SK-N-SH treated with all-trans-retinoic acid at 6 μM for 48 hours (cell line): ENCODE results near the gene TNRC6B.

Source experiments
- ATAC-seq: fragments of 200-7000 bp; cut with Tn5 transposase; 3 replicates; pipeline ENCODE4 v1.9.1; 2020; ENCODE audit warnings: mild to moderate bottlenecking, moderate library complexity
- ARNTL ChIP-seq: fragments of 450-650 bp; formaldehyde crosslinking; IDR thresholded peaks from 2 replicates; pipeline ENCODE4 v1.5.0; 2020; ENCODE audit warnings: low read depth, mild to moderate bottlenecking, moderate library complexity, borderline replicate concordance
- BACH2 ChIP-seq: fragments of 250-450 bp; sonication (Bioruptor Pico); IDR thresholded peaks from 2 replicates; pipeline ENCODE4 v1.9.0; 2021; ENCODE audit warnings: mild to moderate bottlenecking, borderline replicate concordance
- CSRNP3 ChIP-seq: fragments of 250-450 bp; sonication (Bioruptor Pico); IDR thresholded peaks from 2 replicates; pipeline ENCODE4 v1.5.1; 2021; ENCODE audit warnings: mild to moderate bottlenecking, moderate library complexity
- ESRRG ChIP-seq: fragments of 250-450 bp; sonication (Bioruptor Pico); IDR thresholded peaks from 2 replicates; pipeline ENCODE4 v1.6.1; 2021; ENCODE audit warnings: mild to moderate bottlenecking
- GLIS3 ChIP-seq: fragments of 250-450 bp; sonication (Bioruptor Pico); IDR thresholded peaks from 2 replicates; pipeline ENCODE4 v1.5.0; 2020; ENCODE audit warnings: mild to moderate bottlenecking, moderate library complexity
- ISL1 ChIP-seq: fragments of 250-450 bp; sonication (Bioruptor Pico); IDR thresholded peaks from 2 replicates; pipeline ENCODE4 v2.1.2; 2022; ENCODE audit warnings: mild to moderate bottlenecking, moderate library complexity
- PATZ1 ChIP-seq: fragments of 250-450 bp; sonication (Bioruptor Pico); IDR thresholded peaks from 2 replicates; pipeline ENCODE4 v1.8.0; 2020; ENCODE audit warnings: mild to moderate bottlenecking, moderate library complexity, borderline replicate concordance
- POU6F1 ChIP-seq: fragments of 250-450 bp; sonication (Bioruptor Pico); IDR thresholded peaks from 2 replicates; pipeline ENCODE4 v1.8.0; 2021; ENCODE audit warnings: low read depth, mild to moderate bottlenecking, moderate library complexity, borderline replicate concordance
- PPARA ChIP-seq: fragments of 250-450 bp; sonication (Bioruptor Pico); IDR thresholded peaks from 2 replicates; pipeline ENCODE4 v1.5.0; 2020; ENCODE audit warnings: mild to moderate bottlenecking, borderline replicate concordance
- RARB ChIP-seq: fragments of 250-450 bp; sonication (Bioruptor Pico); IDR thresholded peaks from 2 replicates; pipeline ENCODE4 v1.8.0; 2021; ENCODE audit warnings: mild to moderate bottlenecking, moderate library complexity
- TCF4 ChIP-seq: fragments of 250-450 bp; sonication (Bioruptor Pico); IDR thresholded peaks from 2 replicates; pipeline ENCODE4 v1.8.0; 2021; ENCODE audit warnings: mild to moderate bottlenecking, moderate library complexity, borderline replicate concordance
- TOX ChIP-seq: fragments of 250-450 bp; sonication (Bioruptor Pico); IDR thresholded peaks from 2 replicates; pipeline ENCODE4 v1.8.0; 2021; ENCODE audit warnings: mild to moderate bottlenecking, moderate library complexity, borderline replicate concordance
- ZFP3 ChIP-seq: fragments of 250-450 bp; sonication (Bioruptor Pico); IDR thresholded peaks from 2 replicates; pipeline ENCODE4 v1.5.0; 2020; ENCODE audit warnings: mild to moderate bottlenecking, moderate library complexity
- ZNF565 ChIP-seq: fragments of 450-650 bp; formaldehyde crosslinking; conservative IDR thresholded peaks from 2 replicates; pipeline ENCODE4 v1.5.0; 2020; ENCODE audit warnings: low read depth, mild to moderate bottlenecking, moderate library complexity
- ZNF70 ChIP-seq: fragments of 450-650 bp; formaldehyde crosslinking; IDR thresholded peaks from 2 replicates; pipeline ENCODE4 v1.5.0; 2020; ENCODE audit warnings: mild to moderate bottlenecking, moderate library complexity
- ZNF8 ChIP-seq: fragments of 450-650 bp; formaldehyde crosslinking; IDR thresholded peaks from 2 replicates; pipeline ENCODE4 v1.5.0; 2020; ENCODE audit warnings: mild to moderate bottlenecking, moderate library complexity
- TF ChIP-seq, protein P1 (sequence below): fragments of 250-450 bp; sonication (Bioruptor Pico); IDR thresholded peaks from 2 replicates; pipeline ENCODE4 v1.5.1; 2020; ENCODE audit warnings: low read depth, mild to moderate bottlenecking, moderate library complexity
- TF ChIP-seq, protein P2 (sequence below): fragments of 250-450 bp; sonication (Bioruptor Pico); IDR thresholded peaks from 2 replicates; pipeline ENCODE4 v1.5.0; 2020; ENCODE audit warnings: mild to moderate bottlenecking, moderate library complexity

The TNRC6B gene

DNA sequence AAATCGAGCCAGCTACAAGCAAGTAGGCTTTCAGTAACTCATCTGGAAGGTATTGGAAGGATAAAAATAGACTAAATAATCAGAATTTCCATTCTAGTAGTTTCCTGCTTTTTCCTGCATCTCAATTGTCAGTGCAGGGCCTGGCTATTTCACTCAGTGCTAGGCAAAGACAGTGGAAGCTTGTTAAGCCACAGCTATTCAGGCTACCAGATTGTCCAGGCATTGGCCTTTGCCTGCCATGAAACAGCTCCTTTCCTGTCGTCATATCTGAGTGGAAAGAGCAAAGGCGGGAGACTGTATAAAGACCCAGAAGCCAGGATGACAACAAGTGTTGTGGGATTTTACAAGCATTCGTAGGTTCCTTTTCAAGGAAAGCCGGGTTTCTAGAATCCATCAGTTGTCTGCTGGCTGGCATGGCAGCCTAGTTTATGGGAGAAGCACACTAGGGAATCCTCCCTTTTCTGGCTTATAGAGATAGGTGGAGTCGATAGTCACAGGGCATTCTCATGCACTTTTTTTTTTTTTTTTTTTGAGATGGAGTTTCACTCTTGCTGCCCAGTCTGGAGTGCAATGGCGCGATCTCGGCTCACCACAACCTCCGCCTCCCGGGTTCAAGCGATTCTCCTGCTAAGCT is 2.0 kb upstream of the TNRC6B start:
- no peak for TF ChIP-seq RARB (CRISPR knock-in tag)
- no peak for TF ChIP-seq ZNF8
- TF ChIP-seq TOX (CRISPR knock-in tag), result no peak
- TF ChIP-seq PPARA, result no peak
- no peak for TF ChIP-seq TCF4
- no peak for TF ChIP-seq ZNF70 (CRISPR knock-in tag)
- TF ChIP-seq BACH2 (CRISPR knock-in tag), result no peak
- TF ChIP-seq ZNF565 (CRISPR knock-in tag), result no peak
- TF ChIP-seq CSRNP3 (CRISPR knock-in tag), result no peak
- TF ChIP-seq ARNTL (CRISPR knock-in tag), result no peak
- TF ChIP-seq, protein P1, sequence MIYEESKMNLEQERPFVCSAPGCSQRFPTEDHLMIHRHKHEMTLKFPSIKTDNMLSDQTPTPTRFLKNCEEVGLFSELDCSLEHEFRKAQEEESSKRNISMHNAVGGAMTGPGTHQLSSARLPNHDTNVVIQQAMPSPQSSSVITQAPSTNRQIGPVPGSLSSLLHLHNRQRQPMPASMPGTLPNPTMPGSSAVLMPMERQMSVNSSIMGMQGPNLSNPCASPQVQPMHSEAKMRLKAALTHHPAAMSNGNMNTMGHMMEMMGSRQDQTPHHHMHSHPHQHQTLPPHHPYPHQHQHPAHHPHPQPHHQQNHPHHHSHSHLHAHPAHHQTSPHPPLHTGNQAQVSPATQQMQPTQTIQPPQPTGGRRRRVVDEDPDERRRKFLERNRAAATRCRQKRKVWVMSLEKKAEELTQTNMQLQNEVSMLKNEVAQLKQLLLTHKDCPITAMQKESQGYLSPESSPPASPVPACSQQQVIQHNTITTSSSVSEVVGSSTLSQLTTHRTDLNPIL (CRISPR knock-in tag), result no peak
- TF ChIP-seq ESRRG, result no peak
- TF ChIP-seq ZFP3, result no peak
- no peak for TF ChIP-seq GLIS3 (CRISPR knock-in tag)
- TF ChIP-seq ISL1 (CRISPR knock-in tag), result no peak
- TF ChIP-seq POU6F1 (CRISPR knock-in tag), result no peak
- TF ChIP-seq PATZ1, result no peak
- TF ChIP-seq, protein P2, sequence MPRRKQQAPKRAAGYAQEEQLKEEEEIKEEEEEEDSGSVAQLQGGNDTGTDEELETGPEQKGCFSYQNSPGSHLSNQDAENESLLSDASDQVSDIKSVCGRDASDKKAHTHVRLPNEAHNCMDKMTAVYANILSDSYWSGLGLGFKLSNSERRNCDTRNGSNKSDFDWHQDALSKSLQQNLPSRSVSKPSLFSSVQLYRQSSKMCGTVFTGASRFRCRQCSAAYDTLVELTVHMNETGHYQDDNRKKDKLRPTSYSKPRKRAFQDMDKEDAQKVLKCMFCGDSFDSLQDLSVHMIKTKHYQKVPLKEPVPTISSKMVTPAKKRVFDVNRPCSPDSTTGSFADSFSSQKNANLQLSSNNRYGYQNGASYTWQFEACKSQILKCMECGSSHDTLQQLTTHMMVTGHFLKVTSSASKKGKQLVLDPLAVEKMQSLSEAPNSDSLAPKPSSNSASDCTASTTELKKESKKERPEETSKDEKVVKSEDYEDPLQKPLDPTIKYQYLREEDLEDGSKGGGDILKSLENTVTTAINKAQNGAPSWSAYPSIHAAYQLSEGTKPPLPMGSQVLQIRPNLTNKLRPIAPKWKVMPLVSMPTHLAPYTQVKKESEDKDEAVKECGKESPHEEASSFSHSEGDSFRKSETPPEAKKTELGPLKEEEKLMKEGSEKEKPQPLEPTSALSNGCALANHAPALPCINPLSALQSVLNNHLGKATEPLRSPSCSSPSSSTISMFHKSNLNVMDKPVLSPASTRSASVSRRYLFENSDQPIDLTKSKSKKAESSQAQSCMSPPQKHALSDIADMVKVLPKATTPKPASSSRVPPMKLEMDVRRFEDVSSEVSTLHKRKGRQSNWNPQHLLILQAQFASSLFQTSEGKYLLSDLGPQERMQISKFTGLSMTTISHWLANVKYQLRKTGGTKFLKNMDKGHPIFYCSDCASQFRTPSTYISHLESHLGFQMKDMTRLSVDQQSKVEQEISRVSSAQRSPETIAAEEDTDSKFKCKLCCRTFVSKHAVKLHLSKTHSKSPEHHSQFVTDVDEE (CRISPR knock-in tag), result no peak
- ATAC-seq, result no peak

GRCh38 chr22:40176921-40177737 is 596 bp upstream of the TNRC6B start:
- peak; percentile 47 for ATAC-seq
- no peak for TF ChIP-seq POU6F1 (CRISPR knock-in tag)
